Measurements from ENCODE around the gene CASS4. TPM values are rescaled to one million over a fixed set of nuclear protein-coding genes. Genes with fewer than 3 reads are reported as not detected.

The CASS4 gene
- total and polyA plus RNA-seq, 7 experiments from 2014 or later: 6.8 to 16.9 (median 11.5) TPM

DNA sequence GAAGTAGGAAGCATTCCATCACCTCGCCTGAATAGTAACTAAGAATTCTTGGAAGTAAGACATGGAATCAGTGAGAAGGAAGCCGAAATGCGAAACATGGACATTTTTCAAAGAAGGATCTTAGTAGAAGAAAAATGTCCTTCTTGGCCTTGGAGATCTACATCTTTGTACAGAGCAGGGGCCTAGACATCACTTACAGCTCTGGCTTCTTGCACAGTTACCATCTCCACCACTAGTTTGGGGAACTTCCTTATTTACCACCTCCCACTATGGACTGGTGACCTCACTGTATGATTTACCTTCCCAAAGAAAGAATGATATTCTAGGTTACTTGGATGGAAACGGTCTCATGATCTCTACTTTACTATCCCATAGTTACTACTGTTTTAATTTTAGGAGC is 15.7 kb downstream of the CASS4 start:
- intact Hi-C loops (cut with micrococcal nuclease): loop anchor here in 1 of 2 donors (2.0 kb wide), 1 partner anchor 15 kb away; the partner anchor contains the start of gene CASS4
- H3K4me1 ChIP-seq (ENCODE audit: control insufficient read depth in 2 of 2, insufficient read depth in 2 of 2, low read length in 2 of 2): peaks cover 15 to 27% of the 10 kb centered on the region in 2 donors
- Mint-ChIP-seq H3K4me1 (peaks cover 37 to 79% (median 66%) of the 10 kb centered on the region in 7 donors), H3K27me3 (no peaks in the 10 kb centered on the region), H3K36me3 (peaks cover 0 to 40% (median 16%) of the 10 kb centered on the region in 5 donors), H3K4me3 (peak overlapping the region in 8 of 10 donors; percentile 48 to 96 (median 86)), H3K9me3 (peaks cover 0 to 2% (median 0%) of the 10 kb centered on the region in 11 donors), H3K27ac (peak overlapping the region; percentile 16 to 99 (median 93))
- H3K27me3 ChIP-seq (ENCODE audit: control insufficient read depth in 2 of 2, insufficient read depth in 2 of 2, low read length in 2 of 2): no peaks in the 10 kb centered on the region
- H3K27ac ChIP-seq (ENCODE audit: low read depth, low read length): no peak overlapping the region
- H3K36me3 ChIP-seq (ENCODE audit: control insufficient read depth in 2 of 3, insufficient read depth in 3 of 3, low read length in 3 of 3): no peaks in the 10 kb centered on the region
- ChIA-PET POLR2A (interaction anchor here (0.8 to 2.9 kb wide), 6 partner anchors 9 to 15 kb away, joined by 3 to 20 read pairs (median 4); partner anchors contain the start of gene CASS4), CTCF (interaction anchor here (1.1 to 1.5 kb wide), 3 partner anchors 9 to 16 kb away, joined by 3 to 10 read pairs (median 3); partner anchors contain the start of gene CASS4)
- ATAC-seq (peak; percentile 54), DNase-seq (no peak)
- no peaks in the 10 kb centered on the region for H3K9me3 ChIP-seq (ENCODE audit: control insufficient read depth in 2 of 3, low read length in 3 of 3)
- no peak overlapping the region for H3K4me3 ChIP-seq (ENCODE audit: low read length)

- POLR2A ChIA-PET: interaction anchor here (0.8 to 2.9 kb wide), 5 partner anchors 9 to 15 kb away, joined by 4 to 20 read pairs (median 6); partner anchors contain the start of gene CASS4
These were observed 16.4 kb downstream of the CASS4 start for GRCh38 chr20:56428410-56428809.

GRCh38 chr20:56428881-56429280 is 16.8 kb downstream of the CASS4 start:
- H3K27me3 Mint-ChIP-seq: no peaks in the 10 kb centered on the region
- ATAC-seq (no peak), DNase-seq (no peak)
- H3K36me3 Mint-ChIP-seq: peaks cover 0 to 50% (median 23%) of the 10 kb centered on the region in 5 donors
- Histone ChIP-seq H3K27me3 (ENCODE audit: control insufficient read depth in 2 of 2, insufficient read depth in 2 of 2, low read length in 2 of 2) (no peaks in the 10 kb centered on the region), H3K27ac (ENCODE audit: low read depth, low read length) (peak overlapping the region; percentile 76), H3K4me3 (ENCODE audit: low read length) (peak overlapping the region; percentile 54), H3K36me3 (ENCODE audit: control insufficient read depth in 2 of 3, insufficient read depth in 3 of 3, low read length in 3 of 3) (no peaks in the 10 kb centered on the region), H3K4me1 (ENCODE audit: control insufficient read depth in 2 of 2, insufficient read depth in 2 of 2, low read length in 2 of 2) (peaks cover 22 to 24% of the 10 kb centered on the region in 2 donors), H3K9me3 (ENCODE audit: control insufficient read depth in 2 of 3, low read length in 3 of 3) (no peaks in the 10 kb centered on the region)
- intact Hi-C loops (cut with micrococcal nuclease): loop anchor here in 1 of 2 donors (1.0 to 2.0 kb wide), 2 partner anchors 8 to 16 kb away; partner anchors contain the start of gene CASS4
- ChIA-PET CTCF (interaction anchor here (1.0 to 1.6 kb wide), 5 partner anchors 10 to 17 kb away, joined by 3 to 10 read pairs (median 3); partner anchors contain the start of gene CASS4), POLR2A (interaction anchor here (0.6 to 2.9 kb wide), 6 partner anchors 9 to 1029 kb away, joined by 3 to 20 read pairs (median 5); partner anchors contain the start of gene CASS4)
- peak overlapping the region; percentile 77 to 96 (median 88) for H3K4me3 Mint-ChIP-seq
- peak overlapping the region; percentile 84 to 99 (median 94) for H3K27ac Mint-ChIP-seq
- peaks cover 39 to 85% (median 74%) of the 10 kb centered on the region in 7 donors for H3K4me1 Mint-ChIP-seq
- H3K9me3 Mint-ChIP-seq: peaks cover 0 to 2% (median 0%) of the 10 kb centered on the region in 11 donors

More at GRCh38 chr20:56428410-56428809, 16.4 kb downstream of the CASS4 start:
- peaks cover 0 to 45% (median 19%) of the 10 kb centered on the region in 5 donors for H3K36me3 Mint-ChIP-seq
- Histone ChIP-seq H3K36me3 (ENCODE audit: control insufficient read depth in 2 of 3, insufficient read depth in 3 of 3, low read length in 3 of 3) (no peaks in the 10 kb centered on the region), H3K4me1 (ENCODE audit: control insufficient read depth in 2 of 2, insufficient read depth in 2 of 2, low read length in 2 of 2) (peaks cover 19 to 22% of the 10 kb centered on the region in 2 donors), H3K9me3 (ENCODE audit: control insufficient read depth in 2 of 3, low read length in 3 of 3) (no peaks in the 10 kb centered on the region), H3K27ac (ENCODE audit: low read depth, low read length) (peak overlapping the region; percentile 76), H3K27me3 (ENCODE audit: control insufficient read depth in 2 of 2, insufficient read depth in 2 of 2, low read length in 2 of 2) (no peaks in the 10 kb centered on the region), H3K4me3 (ENCODE audit: low read length) (no peak overlapping the region)
- H3K27me3 Mint-ChIP-seq: no peaks in the 10 kb centered on the region
- ATAC-seq (no peak), DNase-seq (no peak)
- peaks cover 0 to 2% (median 0%) of the 10 kb centered on the region in 11 donors for H3K9me3 Mint-ChIP-seq
- H3K4me1 Mint-ChIP-seq: peaks cover 38 to 80% (median 70%) of the 10 kb centered on the region in 7 donors
- H3K4me3 Mint-ChIP-seq: peak overlapping the region in 9 of 10 donors; percentile 65 to 96 (median 87)
- peak overlapping the region in 8 of 9 donors; percentile 52 to 99 (median 94) for H3K27ac Mint-ChIP-seq
- CTCF ChIA-PET: interaction anchor here (1.0 to 1.6 kb wide), 4 partner anchors 10 to 16 kb away, joined by 3 to 10 read pairs (median 3); partner anchors contain the start of gene CASS4
- intact Hi-C loops (cut with micrococcal nuclease): loop anchor here in 1 of 2 donors (2.0 kb wide), 1 partner anchor 16 kb away; the partner anchor contains the start of gene CASS4

- peak overlapping the region; percentile 54 for H3K4me3 ChIP-seq (ENCODE audit: low read length)
- H3K27me3 ChIP-seq (ENCODE audit: control insufficient read depth in 2 of 2, insufficient read depth in 2 of 2, low read length in 2 of 2): no peaks in the 10 kb centered on the region
- peaks cover 0 to 2% (median 0%) of the 10 kb centered on the region in 11 donors for H3K9me3 Mint-ChIP-seq
- H3K36me3 Mint-ChIP-seq: peaks cover 0 to 53% (median 26%) of the 10 kb centered on the region in 5 donors
- ChIA-PET POLR2A (interaction anchor here (0.7 to 2.9 kb wide), 7 partner anchors 9 to 18 kb away, joined by 3 to 20 read pairs (median 6); partner anchors contain the start of gene CASS4), CTCF (interaction anchor here (1.1 to 1.6 kb wide), 3 partner anchors 10 to 13 kb away, joined by 3 to 10 read pairs (median 3); no protein-coding TSS in a partner anchor)
- peak overlapping the region; percentile 76 for H3K27ac ChIP-seq (ENCODE audit: low read depth, low read length)
- H3K4me3 Mint-ChIP-seq: peak overlapping the region; percentile 77 to 96 (median 88)
- H3K27ac Mint-ChIP-seq: peak overlapping the region; percentile 84 to 99 (median 94)
- intact Hi-C loops (cut with micrococcal nuclease): loop anchor here in 1 of 2 donors (1.0 to 2.0 kb wide), 2 partner anchors 8 to 17 kb away; partner anchors contain the start of gene CASS4
- no peaks in the 10 kb centered on the region for H3K36me3 ChIP-seq (ENCODE audit: control insufficient read depth in 2 of 3, insufficient read depth in 3 of 3, low read length in 3 of 3)
- no peaks in the 10 kb centered on the region for H3K9me3 ChIP-seq (ENCODE audit: control insufficient read depth in 2 of 3, low read length in 3 of 3)
- H3K4me1 ChIP-seq (ENCODE audit: control insufficient read depth in 2 of 2, insufficient read depth in 2 of 2, low read length in 2 of 2): peaks cover 22 to 26% of the 10 kb centered on the region in 2 donors
- ATAC-seq: no peak
- DNase-seq: peak in 1 of 9 donors; percentile 53
- peaks cover 39 to 89% (median 75%) of the 10 kb centered on the region in 7 donors for H3K4me1 Mint-ChIP-seq
- no peaks in the 10 kb centered on the region for H3K27me3 Mint-ChIP-seq
These were observed 17.4 kb downstream of the CASS4 start for GRCh38 chr20:56429502-56429901.

- Mint-ChIP-seq H3K9me3 (peaks cover 0 to 2% (median 0%) of the 10 kb centered on the region in 11 donors), H3K36me3 (peaks cover 0 to 50% (median 26%) of the 10 kb centered on the region in 5 donors), H3K4me1 (peaks cover 37 to 88% (median 78%) of the 10 kb centered on the region in 7 donors), H3K4me3 (peak overlapping the region; percentile 77 to 96 (median 88)), H3K27ac (peak overlapping the region; percentile 84 to 99 (median 94)), H3K27me3 (no peaks in the 10 kb centered on the region)
- no peaks in the 10 kb centered on the region for H3K9me3 ChIP-seq (ENCODE audit: control insufficient read depth in 2 of 3, low read length in 3 of 3)
- H3K27ac ChIP-seq (ENCODE audit: low read depth, low read length): peak overlapping the region; percentile 76
- no peaks in the 10 kb centered on the region for H3K36me3 ChIP-seq (ENCODE audit: control insufficient read depth in 2 of 3, insufficient read depth in 3 of 3, low read length in 3 of 3)
- peaks cover 22 to 26% of the 10 kb centered on the region in 2 donors for H3K4me1 ChIP-seq (ENCODE audit: control insufficient read depth in 2 of 2, insufficient read depth in 2 of 2, low read length in 2 of 2)
- no peaks in the 10 kb centered on the region for H3K27me3 ChIP-seq (ENCODE audit: control insufficient read depth in 2 of 2, insufficient read depth in 2 of 2, low read length in 2 of 2)
- intact Hi-C loops (cut with micrococcal nuclease): loop anchor here in 1 of 2 donors (1.0 to 2.0 kb wide), 3 partner anchors 9 to 17 kb away; partner anchors contain the start of gene CASS4
- ChIA-PET POLR2A (interaction anchor here (0.6 to 2.9 kb wide), 6 partner anchors 9 to 17 kb away, joined by 3 to 20 read pairs (median 7); partner anchors contain the start of gene CASS4), CTCF (interaction anchor here (0.6 to 1.6 kb wide), 2 partner anchors 10 to 13 kb away, joined by 3 read pairs; no protein-coding TSS in a partner anchor)
- peak overlapping the region; percentile 54 for H3K4me3 ChIP-seq (ENCODE audit: low read length)
- DNase-seq: no peak
- no peak for ATAC-seq
These were observed 17.9 kb downstream of the CASS4 start for GRCh38 chr20:56429941-56430340.

DNA sequence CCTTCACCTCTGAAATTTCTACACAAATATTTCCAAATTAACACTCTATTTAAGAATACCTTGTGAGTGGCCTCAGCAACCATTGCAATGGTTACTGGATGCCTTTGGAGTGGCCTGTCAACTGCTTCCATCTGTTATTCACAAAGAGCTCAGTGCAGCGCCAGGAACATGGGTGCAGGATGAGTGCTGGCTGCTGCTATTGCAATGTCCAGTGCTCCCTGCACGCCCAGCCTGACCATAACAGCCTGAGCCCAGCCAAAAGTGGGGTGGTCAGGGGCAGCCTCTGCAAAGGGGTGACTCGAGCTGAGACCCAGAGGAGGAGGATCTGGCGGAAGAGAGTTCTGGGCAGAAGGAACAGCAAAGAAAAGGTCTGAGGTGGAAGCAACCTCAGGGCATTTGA is 18.4 kb downstream of the CASS4 start:
- peak overlapping the region; percentile 84 to 99 (median 94) for H3K27ac Mint-ChIP-seq
- Histone ChIP-seq H3K4me3 (ENCODE audit: low read length) (no peak overlapping the region), H3K9me3 (ENCODE audit: control insufficient read depth in 2 of 3, low read length in 3 of 3) (no peaks in the 10 kb centered on the region), H3K27me3 (ENCODE audit: control insufficient read depth in 2 of 2, insufficient read depth in 2 of 2, low read length in 2 of 2) (no peaks in the 10 kb centered on the region), H3K4me1 (ENCODE audit: control insufficient read depth in 2 of 2, insufficient read depth in 2 of 2, low read length in 2 of 2) (peaks cover 22 to 26% of the 10 kb centered on the region in 2 donors), H3K27ac (ENCODE audit: low read depth, low read length) (peak overlapping the region; percentile 76), H3K36me3 (ENCODE audit: control insufficient read depth in 2 of 3, insufficient read depth in 3 of 3, low read length in 3 of 3) (no peaks in the 10 kb centered on the region)
- H3K4me3 Mint-ChIP-seq: peak overlapping the region in 9 of 10 donors; percentile 77 to 96 (median 88)
- POLR2A ChIA-PET: interaction anchor here (0.6 to 4.9 kb wide), 6 partner anchors 9 to 18 kb away, joined by 3 to 24 read pairs (median 6); partner anchors contain the start of gene CASS4
- intact Hi-C loops (cut with micrococcal nuclease): loop anchor here in 1 of 2 donors (1.0 kb wide), 1 partner anchor 10 kb away; no protein-coding TSS in a partner anchor
- H3K9me3 Mint-ChIP-seq: peaks cover 0 to 2% (median 0%) of the 10 kb centered on the region in 11 donors
- CTCF ChIA-PET: interaction anchor here (0.6 kb wide), 1 partner anchor 9 kb away, joined by 3 read pairs; no protein-coding TSS in a partner anchor
- H3K36me3 Mint-ChIP-seq: peaks cover 0 to 52% (median 26%) of the 10 kb centered on the region in 5 donors
- H3K4me1 Mint-ChIP-seq: peaks cover 37 to 87% (median 78%) of the 10 kb centered on the region in 7 donors
- ATAC-seq: no peak
- no peaks in the 10 kb centered on the region for H3K27me3 Mint-ChIP-seq
- DNase-seq: no peak
